Glutamatergic neuron (in vitro differentiated cells): ENCODE results near the gene STK32A. TPM values are rescaled to one million over a fixed set of nuclear protein-coding genes. Genes with fewer than 3 reads are reported as not detected.

Experiments used
- DNase-seq: peaks from one replicate; pipeline ENCODE4 v3.0.0; 2022
- H3K27ac Mint-ChIP-seq: one replicate; pipeline ENCODE4 v1.8.0; 2020; ENCODE audit warnings: mild to moderate bottlenecking, mixed read lengths, inconsistent platforms; ENCODE audit not compliant: unreplicated experiment
- H3K27me3 Mint-ChIP-seq: one replicate; pipeline ENCODE4 v1.8.0; 2020; ENCODE audit warnings: mild to moderate bottlenecking, moderate library complexity, mixed read lengths, inconsistent platforms; ENCODE audit not compliant: unreplicated experiment
- H3K36me3 Mint-ChIP-seq: one replicate; pipeline ENCODE4 v1.8.0; 2020; ENCODE audit warnings: mild to moderate bottlenecking, mixed read lengths, inconsistent platforms; ENCODE audit not compliant: unreplicated experiment
- H3K4me1 Mint-ChIP-seq: one replicate; pipeline ENCODE4 v1.8.0; 2020; ENCODE audit warnings: mild to moderate bottlenecking, low read depth, mixed read lengths, inconsistent platforms; ENCODE audit not compliant: unreplicated experiment
- H3K4me3 Mint-ChIP-seq: one replicate; pipeline ENCODE4 v1.8.0; 2020; ENCODE audit warnings: mild to moderate bottlenecking, mixed read lengths, inconsistent platforms; ENCODE audit not compliant: unreplicated experiment
- H3K9me3 Mint-ChIP-seq: one replicate; pipeline ENCODE4 v1.8.0; 2020; ENCODE audit warnings: mild to moderate bottlenecking, moderate library complexity, mixed read lengths, inconsistent platforms; ENCODE audit not compliant: unreplicated experiment
- CTCF ChIP-seq: fragments of 200-600 bp; sonication (generic); IDR thresholded peaks from one replicate; pipeline ENCODE4 v1.5.0; 2021; ENCODE audit not compliant: partially characterized antibody, unreplicated experiment
- total RNA-seq: library from RNA; stranded (reverse); fragmentation: NEBNext Ultra II Directional; extraction: Animal tissue kit (Norgen Biotek cat#: 25700); gene quantifications from one replicate; pipeline ENCODE4 v1.2.1, GENCODE V29; 2021; ENCODE audit not compliant: unreplicated experiment

Gene STK32A
- total RNA-seq, 1 donor from 2014 or later: 3.2 TPM

- Mint-ChIP-seq H3K27me3 (peaks cover 9% of the 10 kb centered on the region), H3K27ac (no peak overlapping the region), H3K36me3 (peaks cover 12% of the 10 kb centered on the region), H3K9me3 (peaks cover 9% of the 10 kb centered on the region), H3K4me1 (peaks cover 9% of the 10 kb centered on the region), H3K4me3 (no peak overlapping the region)
- DNase-seq: no peak
- peak; percentile 20 for TF ChIP-seq CTCF
Observed at GRCh38 chr5:147397616-147398015, 162.8 kb downstream of the STK32A start.

GRCh38 chr5:147398860-147399259 is 164.0 kb downstream of the STK32A start:
- Mint-ChIP-seq H3K27ac (no peak overlapping the region), H3K9me3 (peaks cover 9% of the 10 kb centered on the region), H3K36me3 (peaks cover 12% of the 10 kb centered on the region), H3K4me3 (no peak overlapping the region), H3K4me1 (no peaks in the 10 kb centered on the region), H3K27me3 (peaks cover 5% of the 10 kb centered on the region)
- TF ChIP-seq CTCF: no peak
- DNase-seq: no peak

- peaks cover 1% of the 10 kb centered on the region for H3K4me1 Mint-ChIP-seq
- no peak overlapping the region for H3K4me3 Mint-ChIP-seq
- H3K27me3 Mint-ChIP-seq: peaks cover 5% of the 10 kb centered on the region
- H3K36me3 Mint-ChIP-seq: peaks cover 12% of the 10 kb centered on the region
- no peak for TF ChIP-seq CTCF
- peaks cover 9% of the 10 kb centered on the region for H3K9me3 Mint-ChIP-seq
- DNase-seq: no peak
- no peak overlapping the region for H3K27ac Mint-ChIP-seq
Observed at GRCh38 chr5:147400126-147400809, 165.4 kb downstream of the STK32A start.

GRCh38 chr5:147400881-147401280 is 166.1 kb downstream of the STK32A start:
- Mint-ChIP-seq H3K27me3 (peaks cover 5% of the 10 kb centered on the region), H3K36me3 (peaks cover 7% of the 10 kb centered on the region), H3K27ac (no peak overlapping the region), H3K9me3 (peaks cover 7% of the 10 kb centered on the region), H3K4me3 (no peak overlapping the region), H3K4me1 (peaks cover 1% of the 10 kb centered on the region)
- DNase-seq: no peak
- no peak for TF ChIP-seq CTCF
